ENCODE measurements around the gene ZSCAN9. TPM values are rescaled to one million over a fixed set of nuclear protein-coding genes. Genes with fewer than 3 reads are reported as not detected.

The ZSCAN9 gene
- total RNA-seq, 6 experiments from 2014 or later = 7.5 to 10.3 (median 8.9) TPM

GRCh38 chr6:28208111-28208659 lies 16.9 kb upstream of the ZSCAN9 start:
- no peak overlapping the region for H3K27ac Mint-ChIP-seq
- no peak for DNase-seq
- peaks cover 4% of the 10 kb centered on the region; the same call in 1 of the 2 replicates for H3K9me3 Mint-ChIP-seq
- H3K36me3 Mint-ChIP-seq (ENCODE audit: low read depth) = no peaks in the 10 kb centered on the region
- peaks cover 36% of the 10 kb centered on the region for H3K27me3 Mint-ChIP-seq (ENCODE audit: insufficient read depth)
- peaks cover 36% of the 10 kb centered on the region for H3K4me1 Mint-ChIP-seq (ENCODE audit: low read depth)
- TF ChIP-seq, protein P1, sequence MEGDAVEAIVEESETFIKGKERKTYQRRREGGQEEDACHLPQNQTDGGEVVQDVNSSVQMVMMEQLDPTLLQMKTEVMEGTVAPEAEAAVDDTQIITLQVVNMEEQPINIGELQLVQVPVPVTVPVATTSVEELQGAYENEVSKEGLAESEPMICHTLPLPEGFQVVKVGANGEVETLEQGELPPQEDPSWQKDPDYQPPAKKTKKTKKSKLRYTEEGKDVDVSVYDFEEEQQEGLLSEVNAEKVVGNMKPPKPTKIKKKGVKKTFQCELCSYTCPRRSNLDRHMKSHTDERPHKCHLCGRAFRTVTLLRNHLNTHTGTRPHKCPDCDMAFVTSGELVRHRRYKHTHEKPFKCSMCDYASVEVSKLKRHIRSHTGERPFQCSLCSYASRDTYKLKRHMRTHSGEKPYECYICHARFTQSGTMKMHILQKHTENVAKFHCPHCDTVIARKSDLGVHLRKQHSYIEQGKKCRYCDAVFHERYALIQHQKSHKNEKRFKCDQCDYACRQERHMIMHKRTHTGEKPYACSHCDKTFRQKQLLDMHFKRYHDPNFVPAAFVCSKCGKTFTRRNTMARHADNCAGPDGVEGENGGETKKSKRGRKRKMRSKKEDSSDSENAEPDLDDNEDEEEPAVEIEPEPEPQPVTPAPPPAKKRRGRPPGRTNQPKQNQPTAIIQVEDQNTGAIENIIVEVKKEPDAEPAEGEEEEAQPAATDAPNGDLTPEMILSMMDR (IDR thresholded peaks at IDR 0.05) = no peak
- H3K4me3 Mint-ChIP-seq = peak overlapping the region; percentile 91

DNA sequence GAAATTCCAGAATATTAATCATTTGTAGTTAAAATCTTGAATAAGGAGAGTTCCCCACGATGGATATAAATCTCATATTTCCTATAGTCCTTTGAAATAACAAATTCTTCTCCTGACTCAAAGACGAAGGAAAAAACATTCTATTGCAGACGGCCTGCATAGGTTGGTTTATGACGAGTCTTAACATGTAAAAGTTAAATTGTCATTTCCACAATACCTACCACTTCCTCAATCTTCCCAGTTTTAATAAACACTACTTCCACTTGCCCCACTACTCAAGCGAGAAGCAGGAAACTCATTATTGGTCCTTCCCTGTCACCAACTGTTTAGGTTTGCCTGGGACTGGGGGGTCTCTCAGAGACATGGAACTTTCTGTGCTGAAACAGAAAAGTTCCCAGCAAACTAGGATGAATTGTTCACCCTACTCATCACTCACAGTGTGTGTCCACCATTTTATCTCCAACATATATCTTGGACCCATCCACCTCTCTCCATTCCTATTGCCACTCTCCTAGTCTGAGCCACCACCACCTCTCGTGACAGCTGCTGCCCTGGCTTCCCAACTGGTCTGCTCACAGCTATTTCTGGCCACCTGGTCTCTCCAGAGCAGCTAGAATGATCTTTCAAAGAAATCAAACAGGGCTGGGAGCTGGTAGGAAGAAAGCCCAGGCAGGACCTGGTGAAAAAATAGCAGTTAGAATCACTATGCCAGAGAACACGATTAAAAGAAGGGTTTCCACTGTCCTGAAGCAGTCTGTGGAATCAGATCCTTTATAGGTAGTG lies 15.1 kb upstream of the ZSCAN9 start:
- Mint-ChIP-seq H3K27me3 (ENCODE audit: insufficient read depth) (peaks cover 36% of the 10 kb centered on the region), H3K9me3 (no peaks in the 10 kb centered on the region), H3K36me3 (ENCODE audit: low read depth) (no peaks in the 10 kb centered on the region), H3K4me1 (ENCODE audit: low read depth) (peaks cover 41% of the 10 kb centered on the region), H3K4me3 (no peak overlapping the region), H3K27ac (no peak overlapping the region)
- no peak for DNase-seq
- TF ChIP-seq, protein P1 (IDR thresholded peaks at IDR 0.05) = no peak

DNA sequence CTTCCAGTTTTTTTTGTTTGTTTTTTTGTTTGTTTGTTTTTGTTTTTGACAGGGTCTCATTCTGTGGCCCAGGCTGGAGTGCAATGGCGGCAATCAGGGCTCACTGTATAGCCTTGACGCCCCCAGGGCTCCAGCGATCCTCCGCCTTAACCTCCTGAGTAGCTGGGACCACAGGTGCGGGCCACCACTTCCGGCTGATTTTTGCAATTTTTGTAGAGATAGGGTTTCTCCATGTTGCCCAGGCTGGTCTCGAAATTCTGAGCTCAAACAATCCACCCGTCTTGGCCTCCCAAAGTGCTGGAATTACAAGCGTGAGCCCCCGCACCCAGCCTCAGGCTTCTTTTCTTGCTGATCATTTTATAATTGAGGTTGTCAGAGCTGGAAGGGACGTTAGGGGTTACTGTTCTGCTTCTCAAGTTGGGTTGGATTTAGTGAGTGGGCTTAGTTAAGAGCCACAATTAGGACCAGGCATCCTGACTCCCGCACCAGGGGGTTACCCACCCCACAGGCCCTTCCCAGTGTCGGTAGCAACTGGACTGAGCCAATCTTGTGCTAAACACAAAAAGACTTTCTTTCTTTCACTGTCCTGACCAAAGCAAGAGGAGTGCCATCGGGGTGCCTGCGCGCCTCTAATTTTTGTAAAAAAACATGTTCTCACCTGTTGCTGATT lies 13.1 kb upstream of the ZSCAN9 start:
- TF ChIP-seq, protein P1 (IDR thresholded peaks at IDR 0.05) = no peak
- H3K4me3 Mint-ChIP-seq = peak overlapping the region; percentile 89
- H3K27ac Mint-ChIP-seq = peak overlapping the region; percentile 48
- H3K4me1 Mint-ChIP-seq (ENCODE audit: low read depth) = peaks cover 35% of the 10 kb centered on the region
- no peaks in the 10 kb centered on the region for H3K36me3 Mint-ChIP-seq (ENCODE audit: low read depth)
- peaks cover 32% of the 10 kb centered on the region for H3K27me3 Mint-ChIP-seq (ENCODE audit: insufficient read depth)
- DNase-seq = no peak
- H3K9me3 Mint-ChIP-seq = no peaks in the 10 kb centered on the region

DNA sequence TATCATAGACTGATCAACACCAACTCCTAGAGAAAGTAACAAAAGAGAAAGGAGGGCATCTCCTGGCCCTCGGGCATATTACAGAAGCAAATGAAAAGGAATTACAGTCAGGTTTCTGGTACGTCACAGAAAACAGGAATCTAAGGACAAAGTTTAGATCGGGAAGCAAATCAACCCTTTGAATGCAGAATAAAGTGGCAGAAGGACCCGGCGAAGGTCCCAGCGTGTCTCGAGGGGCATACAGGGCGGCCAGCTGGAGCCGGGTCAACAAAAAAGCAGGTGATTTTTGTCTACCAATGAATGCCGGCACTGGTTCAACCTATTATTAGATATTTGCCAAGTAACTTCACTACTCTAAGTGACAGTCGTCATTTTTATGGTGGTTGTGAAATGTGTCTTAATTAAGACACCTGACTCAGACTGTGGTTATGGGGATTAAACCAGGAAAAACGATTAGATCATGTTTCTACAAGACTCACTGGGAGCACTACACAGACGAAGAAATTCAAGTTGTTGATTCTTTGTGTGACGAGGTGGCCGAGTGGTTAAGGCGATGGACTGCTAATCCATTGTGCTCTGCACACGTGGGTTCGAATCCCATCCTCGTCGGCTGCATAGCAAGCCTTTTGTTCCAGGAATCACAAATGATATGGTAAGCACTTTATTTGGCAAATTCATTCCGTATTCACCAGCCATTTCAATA lies 12.4 kb upstream of the ZSCAN9 start:
- TF ChIP-seq, protein P1 (IDR thresholded peaks at IDR 0.05) = peak; percentile 31; the same call in 1 of the 2 replicates
- H3K27ac Mint-ChIP-seq = peak overlapping the region; percentile 48
- H3K4me3 Mint-ChIP-seq = peak overlapping the region; percentile 89
- peaks cover 28% of the 10 kb centered on the region for H3K4me1 Mint-ChIP-seq (ENCODE audit: low read depth)
- peaks cover 25% of the 10 kb centered on the region for H3K27me3 Mint-ChIP-seq (ENCODE audit: insufficient read depth)
- no peaks in the 10 kb centered on the region for H3K9me3 Mint-ChIP-seq
- peak; percentile 89 for DNase-seq
- no peaks in the 10 kb centered on the region for H3K36me3 Mint-ChIP-seq (ENCODE audit: low read depth)

- H3K36me3 Mint-ChIP-seq (ENCODE audit: low read depth) = no peaks in the 10 kb centered on the region
- TF ChIP-seq, protein P1 (IDR thresholded peaks at IDR 0.05) = no peak
- H3K4me3 Mint-ChIP-seq = peak overlapping the region; percentile 89
- H3K4me1 Mint-ChIP-seq (ENCODE audit: low read depth) = peaks cover 25% of the 10 kb centered on the region
- H3K9me3 Mint-ChIP-seq = no peaks in the 10 kb centered on the region
- DNase-seq = no peak
- no peak overlapping the region for H3K27ac Mint-ChIP-seq
- peaks cover 21% of the 10 kb centered on the region for H3K27me3 Mint-ChIP-seq (ENCODE audit: insufficient read depth)
Observed at GRCh38 chr6:28213213-28213523, 11.9 kb upstream of the ZSCAN9 start.

Measured in HFFc6 (cell line).